ENCODE data around the gene ADCY2.
"Not testable (repeated sequence)": the region's sequence is repeated elsewhere in the genome, so short reads cannot be mapped to it uniquely, and the experiment has no call there.

Gene ADCY2

DNA sequence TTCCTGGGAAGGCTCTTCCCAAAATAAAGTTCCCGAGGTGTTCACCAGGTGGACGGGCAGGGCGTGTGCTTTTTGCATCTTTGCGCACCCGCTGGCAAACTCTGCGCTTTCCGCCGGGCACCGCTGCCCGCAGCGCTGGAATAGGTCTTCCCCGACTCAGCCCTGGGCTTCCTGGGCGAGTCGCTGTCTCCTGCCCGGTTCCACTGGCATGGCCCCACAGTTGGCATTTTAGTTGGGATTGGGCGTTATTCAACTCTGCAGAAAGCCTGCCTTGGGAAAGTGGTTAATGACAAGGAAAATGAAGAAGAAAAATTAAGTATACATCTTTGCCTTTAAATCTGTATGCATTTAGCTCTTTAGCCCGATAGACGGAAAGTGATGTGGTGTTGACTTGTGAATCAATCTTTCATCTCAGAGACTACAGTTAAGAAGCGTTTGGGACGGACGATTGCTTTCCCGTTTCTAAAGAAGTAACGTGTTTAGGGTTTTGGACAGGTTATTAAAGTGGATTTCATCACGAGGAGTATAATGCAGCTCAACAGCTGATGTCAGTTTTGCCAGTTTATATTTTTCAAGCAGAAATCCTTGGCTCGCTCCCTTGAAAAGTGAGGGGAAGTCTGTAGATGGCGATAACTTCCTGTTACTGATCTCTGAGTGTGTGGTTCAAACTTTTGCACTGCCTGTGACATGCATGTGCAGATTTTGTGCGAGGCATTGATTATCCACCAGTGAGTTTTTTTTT is 946 bp downstream of the ADCY2 start:
- DNase-seq, result no peak

DNA sequence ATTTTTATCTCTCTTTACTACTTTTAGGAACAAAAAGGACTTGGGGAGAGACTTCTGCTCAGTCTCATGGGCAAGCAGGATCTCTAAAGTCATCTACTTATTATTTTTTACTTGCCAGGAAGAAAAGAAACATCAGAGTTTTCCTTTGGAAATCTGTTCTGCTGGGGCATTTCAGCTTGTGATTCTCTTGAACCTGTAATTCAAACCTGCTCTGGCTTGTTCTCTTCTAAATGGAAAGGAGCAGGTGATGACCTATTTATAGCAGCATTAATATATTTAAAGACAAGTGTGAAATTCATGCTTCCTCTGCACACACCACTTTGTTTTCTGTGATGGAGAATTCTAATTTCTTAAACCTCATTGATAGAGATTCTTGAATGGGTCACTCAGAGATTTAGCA is 2.0 kb downstream of the ADCY2 start:
- no peak for DNase-seq

DNA sequence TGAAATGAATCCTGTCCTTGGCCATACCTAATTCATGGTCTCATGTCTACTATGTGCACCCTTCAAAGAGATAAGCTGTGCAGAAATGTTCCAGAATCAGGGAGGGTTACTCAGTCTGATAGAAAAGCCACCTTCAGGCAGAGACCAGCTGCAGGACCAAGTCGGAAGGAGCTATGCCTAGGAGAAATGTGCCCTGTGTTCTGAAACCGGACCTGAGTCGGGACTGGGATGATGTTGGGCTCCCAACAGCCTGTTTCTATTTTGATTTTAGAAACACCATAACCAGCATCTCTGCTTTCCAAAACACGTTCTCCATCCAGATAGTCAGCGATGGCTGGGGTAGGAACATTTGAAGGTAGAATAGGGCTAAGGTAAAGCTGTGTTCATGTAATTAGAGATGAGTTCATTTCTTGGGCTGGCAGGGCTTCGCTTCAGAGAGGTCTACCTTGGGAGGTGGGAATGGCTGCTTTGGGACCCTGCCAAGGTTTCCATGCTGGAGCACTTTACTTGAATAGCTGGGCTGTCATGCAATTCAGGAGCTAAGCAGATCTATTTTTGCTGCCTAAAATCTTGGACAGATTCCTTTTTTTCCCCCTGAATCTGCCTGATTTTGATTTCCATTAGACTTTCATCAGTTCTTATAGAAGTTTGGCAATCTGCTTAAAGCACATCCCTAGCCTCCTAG is 2.8 kb downstream of the ADCY2 start:
- DNase-seq, result no peak

DNA sequence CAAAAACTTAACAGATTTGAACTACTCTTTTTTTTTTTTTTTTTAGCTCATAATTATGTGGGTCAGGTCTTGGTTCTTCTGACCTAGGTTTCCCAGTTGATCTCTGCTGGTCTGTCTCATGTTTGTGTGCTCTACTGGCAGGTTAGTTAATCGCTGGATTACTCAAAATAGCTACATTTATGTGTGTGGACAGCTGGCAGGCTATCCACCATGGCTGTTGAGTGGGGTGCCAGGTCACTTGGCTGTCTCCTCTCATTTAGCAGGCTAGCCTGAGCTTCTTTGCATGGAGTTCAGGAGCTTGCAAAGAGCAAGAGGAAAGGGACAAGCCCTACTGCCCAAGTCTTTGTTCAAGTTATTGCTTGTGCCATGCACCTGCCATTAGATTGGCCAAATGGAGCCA is 9.3 kb downstream of the ADCY2 start:
- no peak for DNase-seq

DNA sequence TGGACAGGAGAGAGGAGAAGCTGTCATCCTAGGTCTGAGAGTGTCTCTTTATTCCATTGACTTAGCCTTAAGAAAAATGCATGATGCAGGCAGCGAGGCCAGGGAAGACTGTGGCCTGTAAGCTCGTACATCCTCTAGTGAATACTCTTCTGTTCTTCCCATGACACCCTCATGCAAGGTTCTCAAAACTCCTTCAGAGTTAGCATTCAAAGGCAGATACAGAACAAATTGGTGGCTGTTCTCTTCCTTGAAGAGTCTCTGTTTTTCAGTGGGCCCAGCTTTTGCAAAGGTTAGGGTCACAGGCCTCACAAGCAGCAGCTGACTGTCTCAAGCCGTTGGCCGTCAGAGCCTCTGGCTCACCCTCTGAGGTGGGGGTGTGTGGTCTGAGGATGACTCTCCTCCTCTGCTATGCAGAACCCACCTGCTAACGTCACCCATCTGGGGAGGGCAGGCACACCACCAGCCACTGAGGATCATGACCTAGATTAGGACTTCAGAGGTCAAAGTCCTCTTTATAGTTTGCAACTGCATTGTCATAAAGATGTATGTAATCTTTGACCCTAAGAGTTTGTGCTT is 15.1 kb downstream of the ADCY2 start:
- DNase-seq, result no peak

DNA sequence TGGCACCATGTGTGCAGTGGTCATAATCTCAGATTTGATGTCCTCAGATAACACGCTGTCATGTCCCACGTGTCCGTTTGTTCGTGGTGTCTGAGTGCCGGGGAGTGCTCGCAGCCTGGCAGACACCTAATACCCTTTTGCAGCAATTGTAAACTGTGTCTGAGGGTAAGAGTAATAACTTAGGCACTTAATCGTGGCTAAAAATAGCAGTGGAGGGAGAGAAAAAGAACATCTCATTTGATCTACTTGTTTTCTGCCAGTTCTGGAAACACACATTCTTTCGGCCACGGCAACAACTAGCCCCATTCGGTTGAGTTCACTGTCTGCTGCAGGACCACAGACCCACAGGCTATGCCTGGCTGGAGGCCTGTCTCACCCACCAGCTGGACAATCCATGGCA is 16.5 kb downstream of the ADCY2 start:
- DNase-seq, result no peak

DNA sequence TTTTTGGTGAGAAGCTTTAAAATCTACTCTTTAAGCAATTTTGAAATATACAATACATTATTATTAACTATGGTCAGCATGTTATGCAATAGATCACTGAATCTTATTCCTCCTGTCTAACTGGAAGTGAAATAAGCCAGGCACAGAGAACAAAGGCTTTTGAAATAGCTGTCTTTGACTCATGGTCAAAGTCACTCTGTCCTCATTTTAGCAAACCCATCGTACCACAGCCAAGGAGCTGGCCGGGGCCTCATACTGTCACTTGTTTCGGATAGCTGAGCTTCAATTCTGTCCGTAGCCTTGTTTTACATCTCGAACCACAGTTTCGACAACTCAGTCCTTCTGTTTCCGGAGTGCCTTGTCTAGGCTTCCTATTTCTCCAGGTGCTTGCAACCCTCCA is 19.2 kb downstream of the ADCY2 start:
- no peak for DNase-seq

DNA sequence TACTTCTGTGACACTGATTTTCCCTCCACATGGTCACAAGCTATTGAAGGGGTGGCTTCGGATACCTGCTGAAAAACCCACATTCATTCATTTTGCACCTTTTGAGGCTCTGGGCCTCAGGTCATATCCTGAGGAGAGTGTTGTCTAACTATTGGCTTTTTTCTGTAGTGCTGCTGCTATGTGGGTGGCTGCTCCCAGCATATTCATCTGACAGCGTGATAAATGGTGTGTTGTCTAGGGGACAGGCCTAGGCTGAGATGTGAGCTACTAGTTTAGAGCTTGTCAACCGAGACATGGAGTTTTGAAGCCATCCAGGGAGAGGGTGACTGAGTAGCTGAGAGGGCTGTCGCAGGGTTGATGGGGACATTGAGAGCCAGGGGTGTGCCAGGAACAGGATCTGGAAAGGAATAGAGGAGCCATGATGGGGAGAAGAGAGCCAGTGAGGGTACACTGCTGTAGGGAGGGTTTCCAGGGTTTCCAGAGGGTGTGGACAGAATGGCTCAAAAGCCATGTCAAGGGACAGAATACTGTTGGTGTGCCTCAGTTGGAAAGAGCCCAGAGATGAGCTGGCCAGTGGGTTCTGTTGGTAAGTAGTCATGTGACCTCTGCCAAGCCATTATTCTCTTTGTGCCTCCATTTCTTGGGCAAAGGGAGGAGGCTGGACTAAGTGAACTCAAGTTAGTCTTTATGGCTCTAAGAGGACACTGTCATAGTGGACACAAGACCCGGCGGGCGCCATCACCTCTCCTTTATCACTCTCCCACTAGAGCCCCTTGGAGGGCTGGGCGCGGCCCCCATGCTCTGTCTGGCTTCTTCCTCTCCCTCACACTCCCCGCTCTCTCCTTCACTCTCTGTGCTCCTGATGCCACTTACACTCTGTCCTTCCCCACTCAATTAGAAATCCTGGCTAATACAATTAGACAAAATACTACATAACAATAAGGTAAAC is 19.9 kb downstream of the ADCY2 start:
- DNase-seq, result no peak

DNA sequence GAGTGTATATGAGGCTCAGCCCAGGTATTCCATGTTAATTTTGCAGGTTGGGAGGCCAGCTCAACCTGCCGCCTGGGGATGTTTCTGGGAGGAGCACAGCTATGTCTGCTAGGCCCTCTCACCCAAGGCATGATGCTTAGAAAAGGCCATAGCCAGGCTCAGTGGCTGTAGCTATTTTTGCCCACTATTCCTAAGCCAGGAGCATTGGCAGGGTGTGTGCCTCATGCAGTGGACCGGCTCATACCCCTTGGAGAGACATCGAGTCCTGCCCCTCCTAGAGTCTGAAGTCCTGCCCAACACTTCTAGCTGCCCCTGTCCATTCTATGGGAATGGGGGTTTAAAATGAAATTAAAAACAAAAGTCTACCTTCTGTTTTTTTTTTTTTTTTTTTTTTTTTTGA is 22.3 kb downstream of the ADCY2 start:
- no peak for DNase-seq

DNA sequence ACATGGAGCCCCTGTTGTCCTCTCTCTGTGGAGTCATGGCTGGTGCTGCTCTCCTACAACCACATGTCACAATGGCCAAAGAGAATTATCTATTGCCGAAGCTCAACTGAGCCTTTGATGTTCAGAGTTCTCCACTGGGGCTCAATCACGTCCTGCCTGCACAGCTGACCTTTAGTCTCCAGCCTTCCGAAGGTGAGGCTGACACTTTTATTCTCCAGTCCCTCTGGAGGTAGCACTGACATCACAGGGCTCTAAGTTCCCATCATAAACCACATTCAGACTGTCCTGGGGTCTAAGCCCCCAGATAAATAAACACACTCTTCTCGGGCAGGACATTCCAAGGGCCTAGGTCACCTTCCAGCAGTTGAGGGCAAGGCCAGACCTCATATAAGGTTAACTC is 23.4 kb downstream of the ADCY2 start:
- no peak for DNase-seq

DNA sequence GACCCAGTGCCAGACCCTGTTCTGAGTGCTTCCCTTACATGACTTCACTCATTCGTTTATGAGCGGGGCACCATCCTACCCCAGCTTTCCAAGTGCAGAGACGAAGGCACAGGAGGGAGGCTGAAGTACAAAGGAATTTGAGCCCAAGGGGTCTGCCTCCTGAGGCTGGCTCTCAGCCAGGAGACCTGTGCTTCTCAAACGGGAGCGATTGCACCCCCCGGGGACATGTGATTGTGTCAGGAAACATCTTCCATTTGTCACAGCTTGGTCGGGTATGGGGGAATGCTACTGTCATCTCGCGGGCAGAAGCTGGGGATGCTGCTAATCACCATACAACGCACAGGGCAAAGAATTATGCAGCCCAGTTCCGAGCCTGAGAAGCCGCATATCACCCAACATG is 23.9 kb downstream of the ADCY2 start:
- no peak for DNase-seq

DNA sequence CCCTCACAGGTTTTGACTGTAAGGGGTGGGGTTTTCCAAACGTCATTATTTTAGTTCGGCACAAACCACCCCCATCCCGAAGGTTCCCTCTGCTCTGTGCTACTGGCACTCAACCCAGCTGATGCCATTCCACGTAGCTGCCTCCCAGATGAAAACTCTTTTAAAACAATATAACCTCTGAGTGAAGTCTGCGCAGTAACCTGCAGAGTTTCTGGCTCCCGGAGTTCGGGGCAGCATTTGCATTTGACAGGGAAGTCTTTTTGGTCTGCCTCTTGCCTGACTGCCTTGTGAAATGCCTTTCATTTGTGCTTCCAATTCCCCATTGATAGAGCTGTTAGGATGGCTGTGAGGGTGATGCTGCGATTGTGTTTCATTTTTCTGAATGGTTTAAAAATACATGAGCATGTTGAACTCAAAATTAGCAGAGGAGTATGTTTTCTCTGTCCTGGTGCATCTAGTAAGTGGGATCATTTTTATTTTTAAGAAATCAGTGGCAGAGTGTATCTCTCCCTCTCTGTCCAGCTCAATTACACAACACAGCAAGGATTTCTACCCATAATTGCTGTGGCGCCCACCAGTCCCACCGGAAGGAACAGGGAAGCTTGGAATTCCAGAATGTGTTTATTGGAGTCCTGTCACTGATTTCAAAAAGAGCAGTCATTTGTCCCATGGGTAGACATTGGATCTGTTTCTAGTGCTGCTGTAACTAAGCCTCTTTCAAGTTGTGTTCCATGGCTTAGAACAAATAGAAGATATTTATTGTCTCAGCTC is 24.8 kb downstream of the ADCY2 start:
- DNase-seq, result no peak

DNA sequence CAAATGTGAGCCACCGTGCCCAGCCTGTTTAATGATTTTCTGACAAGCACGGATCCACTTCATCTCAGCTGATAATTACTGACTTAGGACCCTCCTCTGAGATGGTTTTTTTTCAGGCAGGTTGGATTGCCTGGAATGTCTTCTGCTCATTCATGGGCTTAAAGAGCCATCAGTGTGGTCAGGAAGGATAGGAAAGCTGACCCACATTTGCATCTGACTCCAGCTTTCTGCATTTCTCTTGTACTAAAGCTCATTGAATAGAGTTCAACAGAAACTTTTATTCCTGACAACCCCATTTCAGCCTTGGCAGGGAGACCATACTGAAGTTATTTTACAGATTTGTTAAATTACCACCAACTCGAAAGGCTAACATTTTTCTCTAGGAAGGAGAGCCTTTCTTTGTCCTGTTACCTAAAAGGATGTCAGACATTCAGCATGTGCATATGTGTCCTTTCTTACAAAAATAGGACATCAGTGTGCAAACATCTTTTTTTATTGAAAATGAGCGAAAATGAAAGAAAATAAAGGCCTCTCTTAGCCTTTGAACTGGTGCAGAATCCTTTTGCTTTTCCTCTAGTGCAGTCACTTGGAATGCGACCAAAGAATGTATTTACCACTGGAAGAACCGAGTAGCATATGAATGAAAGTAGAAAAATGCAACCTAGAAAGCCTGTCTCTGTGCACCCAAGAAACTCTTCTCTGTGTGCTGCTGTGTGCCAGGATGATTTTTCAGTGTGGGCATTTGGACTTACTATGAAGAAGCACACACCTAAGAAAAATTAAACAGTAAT is 26.6 kb downstream of the ADCY2 start:
- no peak for DNase-seq

DNA sequence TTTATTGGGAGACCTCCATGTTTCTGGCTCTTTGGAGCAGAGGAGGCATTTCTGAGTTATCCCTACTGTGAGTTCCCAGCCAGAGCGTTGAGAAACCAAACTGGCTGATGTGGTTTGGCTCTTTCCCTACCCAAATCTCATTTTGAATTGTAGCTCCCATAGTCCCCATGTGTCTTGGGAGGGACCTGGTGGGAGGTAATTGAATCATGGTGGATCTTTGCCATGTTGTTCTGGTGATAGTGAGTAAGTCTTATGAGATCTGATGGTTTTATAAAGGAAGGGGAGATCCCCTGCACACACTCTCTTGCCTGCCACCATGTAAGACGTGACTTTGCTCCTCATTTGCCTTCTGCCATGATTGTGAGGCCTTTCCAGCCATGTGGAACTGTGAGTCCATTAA is 27.3 kb downstream of the ADCY2 start:
- not testable (repeated sequence) for DNase-seq

DNA sequence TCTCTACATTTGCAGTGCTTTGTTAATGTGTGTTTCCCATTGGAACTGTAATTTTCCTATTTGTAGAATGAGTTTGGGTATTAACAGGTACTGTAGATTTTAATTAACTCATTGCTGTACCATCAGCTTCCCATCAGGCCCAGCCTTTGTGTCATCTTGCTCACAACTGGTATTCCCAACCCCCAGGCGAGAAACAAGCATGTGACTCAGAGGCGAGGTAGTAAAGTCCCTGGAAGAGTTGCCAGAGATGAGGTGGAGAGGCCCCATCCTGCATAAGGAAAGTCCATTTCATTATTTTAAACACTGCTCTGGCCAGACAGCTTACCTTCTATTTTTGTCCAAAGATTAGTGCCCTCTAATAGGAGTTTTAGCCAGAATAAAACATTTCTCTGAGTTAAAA is 29.9 kb downstream of the ADCY2 start:
- DNase-seq, result no peak

DNA sequence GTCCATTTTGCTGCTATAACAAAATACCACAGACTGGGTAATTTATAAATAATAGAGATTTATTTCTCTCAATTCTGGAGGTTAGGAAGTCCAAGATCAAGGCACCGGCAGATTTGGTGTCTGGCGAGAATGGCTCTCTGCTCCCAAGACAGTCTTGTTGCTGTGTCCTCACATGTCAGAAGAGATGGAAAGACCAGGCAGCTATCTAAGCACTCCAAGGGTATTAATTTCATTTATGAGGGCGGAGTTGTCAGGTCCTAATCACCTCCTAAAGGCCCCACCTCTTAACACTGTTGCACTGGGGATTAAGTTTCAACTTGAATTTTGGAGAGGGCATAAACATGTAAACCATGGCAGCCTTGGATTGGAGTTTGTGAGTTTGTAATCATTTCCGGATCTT is 30.3 kb downstream of the ADCY2 start:
- DNase-seq, result no peak

DNA sequence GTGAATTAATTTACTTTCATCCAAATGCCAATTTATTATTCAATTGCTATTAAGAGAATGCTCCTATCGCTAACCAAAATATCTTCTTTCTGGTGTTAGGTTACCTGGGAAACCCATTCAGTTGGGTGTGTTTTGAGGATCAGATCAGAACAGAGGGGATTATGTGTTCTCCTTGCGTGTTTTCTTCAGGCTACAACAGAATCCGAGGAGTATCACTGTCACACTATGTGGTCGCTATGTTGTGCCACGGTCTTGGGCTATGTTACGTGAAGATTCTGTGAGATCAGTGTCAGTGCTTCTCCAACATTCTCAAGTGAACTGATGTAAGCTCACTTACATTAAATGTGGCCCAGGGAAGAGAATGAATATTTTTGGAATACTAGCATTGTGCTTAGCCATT is 39.0 kb downstream of the ADCY2 start:
- DNase-seq, result no peak

DNA sequence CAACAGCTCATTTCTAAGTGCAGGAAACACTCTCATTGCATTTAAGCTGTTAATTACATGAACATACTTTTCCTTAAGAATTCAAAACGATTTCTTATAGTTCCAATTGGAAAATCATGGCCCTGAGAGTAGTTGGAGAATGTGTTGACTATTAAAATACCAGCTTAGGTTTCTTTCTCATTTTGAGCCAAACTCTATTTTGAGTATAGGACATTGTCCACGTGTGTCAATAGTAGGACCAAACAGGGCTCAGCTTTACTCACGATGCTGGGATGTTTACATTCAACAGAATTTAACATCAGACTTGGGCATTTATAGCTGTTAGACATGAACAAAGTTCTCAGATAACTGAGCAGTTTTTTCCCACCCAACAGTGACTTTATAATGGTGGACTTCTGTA is 39.6 kb downstream of the ADCY2 start:
- DNase-seq, result no peak

DNA sequence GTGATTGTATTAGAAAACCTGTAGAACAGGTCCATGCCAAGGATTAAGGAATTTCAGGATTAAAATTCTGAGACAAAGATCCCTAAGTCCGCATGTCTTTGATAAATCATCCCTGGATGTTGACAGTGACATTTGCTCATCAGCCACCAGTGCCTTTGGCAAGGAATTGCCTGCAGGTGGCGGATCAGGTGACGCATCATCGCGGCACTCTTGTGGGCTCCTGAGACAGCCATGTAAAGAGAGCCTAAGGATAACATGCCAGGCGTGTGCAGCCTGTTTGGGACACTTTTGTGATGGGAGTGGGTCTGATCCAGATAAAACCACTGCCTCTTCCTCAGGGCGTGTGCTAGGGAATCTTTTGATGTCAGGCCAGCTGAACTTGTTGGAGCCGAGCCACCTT is 40.6 kb downstream of the ADCY2 start:
- DNase-seq, result peak; percentile 52

DNA sequence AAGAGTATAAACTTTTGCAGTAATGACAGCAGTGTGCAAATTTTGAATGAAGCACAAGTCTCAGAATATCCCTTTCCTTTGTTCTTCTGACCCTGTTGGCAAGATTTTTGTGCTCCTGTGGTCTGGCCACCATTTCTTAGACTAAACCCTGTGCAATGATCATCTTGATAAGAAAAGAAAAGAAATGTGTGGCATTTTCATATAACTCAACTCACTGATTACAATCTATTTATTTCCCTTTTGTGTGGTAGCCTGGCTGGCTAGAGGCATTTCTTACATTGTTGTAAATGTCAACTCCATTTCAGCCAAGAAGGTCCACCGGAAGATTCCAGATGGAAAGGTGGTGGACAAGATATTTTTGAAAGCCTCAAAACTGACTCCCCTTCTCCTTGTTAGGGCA is 41.9 kb downstream of the ADCY2 start:
- no peak for DNase-seq

DNA sequence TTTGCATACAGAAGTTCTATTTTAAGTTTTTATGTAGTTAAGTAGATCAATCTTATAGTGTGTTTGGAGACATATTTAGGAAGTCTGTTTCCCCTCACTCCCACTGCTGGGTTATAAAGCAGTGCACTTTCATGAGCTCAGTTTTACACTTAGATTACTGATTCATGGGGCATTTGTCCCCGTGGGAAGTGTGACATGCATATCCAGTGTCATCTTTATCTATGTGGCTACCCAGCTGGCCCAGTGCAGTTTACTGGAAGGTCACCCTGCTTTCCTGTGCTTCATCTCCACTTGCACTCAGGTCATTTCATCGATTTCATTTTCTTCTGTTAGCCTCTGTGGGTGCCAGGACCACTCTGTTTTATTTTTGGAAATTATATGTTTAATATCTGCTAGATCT is 49.1 kb downstream of the ADCY2 start:
- no peak for DNase-seq

DNA sequence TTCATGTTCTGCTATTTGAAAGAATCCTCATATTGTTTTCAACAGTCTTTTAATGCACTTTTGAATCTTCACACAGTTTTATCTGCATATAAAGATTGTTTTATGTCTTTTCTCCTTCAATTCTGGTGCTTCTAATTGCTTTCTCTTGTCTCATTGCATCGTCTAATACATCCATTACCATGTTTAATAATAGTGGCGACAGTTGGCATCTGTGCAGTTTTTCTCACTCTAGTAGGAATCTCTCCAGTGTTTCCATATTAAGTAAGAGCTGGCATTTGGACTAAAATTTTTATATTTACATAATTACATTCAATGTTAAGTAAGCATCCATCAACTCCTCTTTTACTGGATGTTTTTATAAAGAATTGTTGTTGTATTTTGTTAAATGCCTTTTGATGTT is 49.9 kb downstream of the ADCY2 start:
- no peak for DNase-seq
